Measurements from ENCODE around the gene ENDOU. TPM values are rescaled to one million over a fixed set of nuclear protein-coding genes. Genes with fewer than 3 reads are reported as not detected.

ENDOU gene
- polyA plus RNA-seq, 2 of the 4 experiments (the other 2 are of a cell fraction) = not detected

DNA sequence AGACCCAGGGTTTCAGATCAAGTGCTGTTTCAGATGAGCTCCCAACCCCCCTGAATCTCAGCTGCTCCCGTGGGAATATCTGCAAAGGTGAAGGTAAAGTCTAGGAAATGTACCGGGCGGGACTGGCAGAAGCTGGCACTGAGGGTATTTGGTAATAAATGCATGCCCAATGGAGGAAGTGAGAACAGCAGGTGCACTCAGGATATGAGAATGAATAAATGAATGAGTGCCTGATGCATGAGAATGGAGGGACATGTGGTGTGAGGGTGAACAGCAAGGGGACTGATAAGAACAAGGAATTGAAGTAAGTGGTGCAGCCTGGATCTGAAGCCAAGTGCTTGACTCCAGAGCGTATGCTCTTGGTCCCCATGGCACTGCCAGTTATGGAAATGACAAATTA is 21.8 kb upstream of the ENDOU start:
- Histone ChIP-seq H3K27ac (no peak overlapping the region), H3K4me3 (no peak overlapping the region), H3K4me2 (no peak overlapping the region), H3K4me1 (peaks cover 6% of the 10 kb centered on the region), H3K9me3 (no peaks in the 10 kb centered on the region)
- no peak; a peak in 1 of 6 replicates for ATAC-seq
- WGBS (ENCODE audit: missing lambda C conversion rate) = 77% methylated on average over 4 of the region's 4 CpGs
- TF ChIP-seq, protein P1, sequence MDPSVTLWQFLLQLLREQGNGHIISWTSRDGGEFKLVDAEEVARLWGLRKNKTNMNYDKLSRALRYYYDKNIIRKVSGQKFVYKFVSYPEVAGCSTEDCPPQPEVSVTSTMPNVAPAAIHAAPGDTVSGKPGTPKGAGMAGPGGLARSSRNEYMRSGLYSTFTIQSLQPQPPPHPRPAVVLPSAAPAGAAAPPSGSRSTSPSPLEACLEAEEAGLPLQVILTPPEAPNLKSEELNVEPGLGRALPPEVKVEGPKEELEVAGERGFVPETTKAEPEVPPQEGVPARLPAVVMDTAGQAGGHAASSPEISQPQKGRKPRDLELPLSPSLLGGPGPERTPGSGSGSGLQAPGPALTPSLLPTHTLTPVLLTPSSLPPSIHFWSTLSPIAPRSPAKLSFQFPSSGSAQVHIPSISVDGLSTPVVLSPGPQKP (IDR thresholded peaks at IDR 0.05; ENCODE audit: low read depth, low read length) = no peak
- TF ChIP-seq KDM1A (IDR thresholded peaks at IDR 0.05; ENCODE audit: low read depth) = no peak
- TF ChIP-seq, protein P2, sequence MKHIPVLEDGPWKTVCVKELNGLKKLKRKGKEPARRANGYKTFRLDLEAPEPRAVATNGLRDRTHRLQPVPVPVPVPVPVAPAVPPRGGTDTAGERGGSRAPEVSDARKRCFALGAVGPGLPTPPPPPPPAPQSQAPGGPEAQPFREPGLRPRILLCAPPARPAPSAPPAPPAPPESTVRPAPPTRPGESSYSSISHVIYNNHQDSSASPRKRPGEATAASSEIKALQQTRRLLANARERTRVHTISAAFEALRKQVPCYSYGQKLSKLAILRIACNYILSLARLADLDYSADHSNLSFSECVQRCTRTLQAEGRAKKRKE (CRISPR knock-in tag; IDR thresholded peaks at IDR 0.05; ENCODE audit: low read depth) = no peak
- TF ChIP-seq, protein P3, sequence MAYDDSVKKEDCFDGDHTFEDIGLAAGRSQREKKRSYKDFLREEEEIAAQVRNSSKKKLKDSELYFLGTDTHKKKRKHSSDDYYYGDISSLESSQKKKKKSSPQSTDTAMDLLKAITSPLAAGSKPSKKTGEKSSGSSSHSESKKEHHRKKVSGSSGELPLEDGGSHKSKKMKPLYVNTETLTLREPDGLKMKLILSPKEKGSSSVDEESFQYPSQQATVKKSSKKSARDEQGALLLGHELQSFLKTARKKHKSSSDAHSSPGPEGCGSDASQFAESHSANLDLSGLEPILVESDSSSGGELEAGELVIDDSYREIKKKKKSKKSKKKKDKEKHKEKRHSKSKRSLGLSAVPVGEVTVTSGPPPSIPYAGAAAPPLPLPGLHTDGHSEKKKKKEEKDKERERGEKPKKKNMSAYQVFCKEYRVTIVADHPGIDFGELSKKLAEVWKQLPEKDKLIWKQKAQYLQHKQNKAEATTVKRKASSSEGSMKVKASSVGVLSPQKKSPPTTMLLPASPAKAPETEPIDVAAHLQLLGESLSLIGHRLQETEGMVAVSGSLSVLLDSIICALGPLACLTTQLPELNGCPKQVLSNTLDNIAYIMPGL (CRISPR knock-in tag; IDR thresholded peaks at IDR 0.05; ENCODE audit: borderline replicate concordance) = no peak
- TF ChIP-seq HOXA7 (CRISPR knock-in tag; IDR thresholded peaks at IDR 0.05) = no peak
- no peak for TF ChIP-seq RAD21 (conservative IDR thresholded peaks at IDR 0.05 in 1 of 2, IDR thresholded peaks at IDR 0.05 in 1 of 2)
- TF ChIP-seq FOSB (CRISPR knock-in tag; IDR thresholded peaks at IDR 0.05) = no peak
- no peak for TF ChIP-seq EP300 (IDR thresholded peaks at IDR 0.05)
- no peak for TF ChIP-seq HDAC2 (IDR thresholded peaks at IDR 0.05)
- no peak for TF ChIP-seq RARB (CRISPR knock-in tag; IDR thresholded peaks at IDR 0.05)
- POLR2A ChIA-PET = no interaction called here
- no peak for FAIRE-seq
- DNase-seq (ENCODE audit: low read depth in 1 of 2, low spot score in 1 of 2) = no peak
- CTCF ChIA-PET = interaction anchor here (0.9 to 43.9 kb wide), 9 partner anchors 10 to 96 kb away, joined by 3 to 1399 read pairs (median 8); partner anchors contain the start of genes ENDOU, RAPGEF3 and SLC48A1

DNA sequence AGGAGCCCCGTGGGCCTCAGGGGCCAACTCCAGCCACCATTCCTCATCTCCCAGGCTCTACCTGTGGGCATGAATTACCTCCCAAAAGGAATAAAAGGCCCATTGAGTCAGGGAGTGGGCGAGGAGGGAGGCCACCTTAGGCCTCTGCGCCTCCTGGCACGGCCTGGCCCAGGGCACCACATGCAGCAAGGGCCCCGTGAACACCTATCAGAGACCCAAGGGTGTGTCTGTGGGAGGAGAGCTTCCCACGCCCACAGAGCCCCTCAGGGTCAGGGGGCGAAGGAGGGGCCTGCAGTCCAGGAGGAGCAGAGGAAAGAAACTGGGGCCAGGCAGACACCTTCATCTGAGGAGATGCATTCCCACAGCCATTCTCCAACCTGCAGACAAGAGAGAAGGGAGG is 21.2 kb upstream of the ENDOU start:
- Histone ChIP-seq H3K4me2 (no peak overlapping the region), H3K4me1 (peaks cover 2% of the 10 kb centered on the region), H3K27ac (no peak overlapping the region), H3K4me3 (no peak overlapping the region), H3K9me3 (no peaks in the 10 kb centered on the region)
- no peak for ATAC-seq
- FAIRE-seq = no peak
- ChIA-PET POLR2A (no interaction called here), CTCF (interaction anchor here (0.7 to 43.9 kb wide), 9 partner anchors 11 to 96 kb away, joined by 3 to 1399 read pairs (median 8); partner anchors contain the start of genes ENDOU, RAPGEF3 and SLC48A1)
- WGBS (ENCODE audit: missing lambda C conversion rate) = 58% methylated on average over 7 of the region's 7 CpGs
- no peak for TF ChIP-seq FOXS1 (CRISPR knock-in tag; IDR thresholded peaks at IDR 0.05)
- TF ChIP-seq, protein P4, sequence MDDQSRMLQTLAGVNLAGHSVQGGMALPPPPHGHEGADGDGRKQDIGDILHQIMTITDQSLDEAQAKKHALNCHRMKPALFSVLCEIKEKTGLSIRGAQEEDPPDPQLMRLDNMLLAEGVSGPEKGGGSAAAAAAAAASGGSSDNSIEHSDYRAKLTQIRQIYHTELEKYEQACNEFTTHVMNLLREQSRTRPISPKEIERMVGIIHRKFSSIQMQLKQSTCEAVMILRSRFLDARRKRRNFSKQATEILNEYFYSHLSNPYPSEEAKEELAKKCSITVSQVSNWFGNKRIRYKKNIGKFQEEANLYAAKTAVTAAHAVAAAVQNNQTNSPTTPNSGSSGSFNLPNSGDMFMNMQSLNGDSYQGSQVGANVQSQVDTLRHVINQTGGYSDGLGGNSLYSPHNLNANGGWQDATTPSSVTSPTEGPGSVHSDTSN (IDR thresholded peaks at IDR 0.05) = no peak
- DNase-seq (ENCODE audit: low read depth in 1 of 2, low spot score in 1 of 2) = no peak

DNA sequence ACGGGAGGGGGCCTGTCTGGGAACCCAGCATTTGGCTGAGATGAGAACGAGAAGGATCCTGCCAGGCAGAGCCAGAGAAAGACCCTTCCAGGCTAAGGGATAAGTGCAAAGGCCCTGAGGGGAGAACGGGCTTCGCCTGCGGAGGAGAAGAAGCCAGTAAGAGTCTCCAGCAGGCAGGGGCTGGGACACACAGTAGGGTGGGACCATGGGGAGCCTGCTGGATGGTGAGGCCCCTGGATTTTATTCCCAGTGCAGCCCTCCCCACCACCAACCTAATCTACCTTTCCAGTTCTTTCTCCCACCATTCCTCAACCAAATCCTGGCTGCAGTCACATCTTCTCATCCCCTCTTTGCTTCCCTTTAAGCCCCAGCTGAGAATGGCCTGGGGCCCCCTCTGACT is 20.8 kb upstream of the ENDOU start:
- no peak overlapping the region for H3K4me3 ChIP-seq
- 70% methylated on average over 5 of the region's 5 CpGs for WGBS (ENCODE audit: missing lambda C conversion rate)
- H3K27ac ChIP-seq = no peak overlapping the region
- peaks cover 7% of the 10 kb centered on the region for H3K4me1 ChIP-seq
- TF ChIP-seq SREBF2 (IDR thresholded peaks at IDR 0.05) (no peak), POLR2AphosphoS2 (conservative IDR thresholded peaks at IDR 0.05; ENCODE audit: low read length) (no peak)
- ATAC-seq = no peak
- ChIA-PET CTCF (interaction anchor here (0.7 to 43.9 kb wide), 8 partner anchors 12 to 97 kb away, joined by 3 to 1399 read pairs (median 10); partner anchors contain the start of genes RAPGEF3 and SLC48A1), POLR2A (no interaction called here)
- no peak overlapping the region for H3K4me2 ChIP-seq
- FAIRE-seq = no peak
- H3K9me3 ChIP-seq = no peaks in the 10 kb centered on the region
- DNase-seq (ENCODE audit: low read depth in 1 of 2, low spot score in 1 of 2) = no peak

All from A549 (cell line).